Measurements from ENCODE around the gene DNHD1. TPM values are rescaled to one million over a fixed set of nuclear protein-coding genes. Genes with fewer than 3 reads are reported as not detected.

Gene DNHD1
- total and polyA plus RNA-seq, 9 of the 15 experiments (the other 6 are each of a cell fraction or from before 2014, with no cell fraction given) = 0.82 to 9.7 (median 3.8) TPM

- TF ChIP-seq RBBP5 (IDR thresholded peaks at IDR 0.05; ENCODE audit: borderline replicate concordance, insufficient read depth, low read length, poor library complexity, severe bottlenecking) = no peak
- TF ChIP-seq RCOR1 (IDR thresholded peaks at IDR 0.05; ENCODE audit: borderline replicate concordance in 1 of 2, low read depth in 2 of 2, low read length in 2 of 2) = peak in 1 of 2 experiments; percentile 70; a peak in 1 of 4 replicates
- TF ChIP-seq ZSCAN32 (CRISPR knock-in tag; IDR thresholded peaks at IDR 0.05) = no peak
- no peak for TF ChIP-seq SOX6 (IDR thresholded peaks at IDR 0.05)
- no peak for TF ChIP-seq ARID3B (CRISPR knock-in tag; IDR thresholded peaks at IDR 0.05; ENCODE audit: borderline replicate concordance)
- TF ChIP-seq ZNF431 (CRISPR knock-in tag; IDR thresholded peaks at IDR 0.05) = no peak
- TF ChIP-seq TAF15 (IDR thresholded peaks at IDR 0.05; ENCODE audit: low read depth, low read length) = no peak
- TF ChIP-seq ZNF311 (CRISPR knock-in tag; IDR thresholded peaks at IDR 0.05) = no peak
- no peak for TF ChIP-seq SFPQ (IDR thresholded peaks at IDR 0.05; ENCODE audit: low read depth, low read length)
- TF ChIP-seq FOXP4 (CRISPR knock-in tag; IDR thresholded peaks at IDR 0.05; ENCODE audit: borderline replicate concordance) = no peak
- no peak for TF ChIP-seq SRSF1 (IDR thresholded peaks at IDR 0.05; ENCODE audit: low read depth, low read length)
- peak; percentile 40; the same call in 1 of the 2 replicates for TF ChIP-seq POLR2G (IDR thresholded peaks at IDR 0.05; ENCODE audit: low read depth, low read length)
- TF ChIP-seq DACH1 (IDR thresholded peaks at IDR 0.05; ENCODE audit: partially characterized antibody) = no peak
- no peak for TF ChIP-seq PCBP1 (IDR thresholded peaks at IDR 0.05; ENCODE audit: low read depth, low read length, poor library complexity, severe bottlenecking)
- TF ChIP-seq ZNF316 (IDR thresholded peaks at IDR 0.05) = no peak
- TF ChIP-seq ZNF280A (IDR thresholded peaks at IDR 0.05; ENCODE audit: low read depth, partially characterized antibody) = no peak
- TF ChIP-seq TCF15 (CRISPR knock-in tag; IDR thresholded peaks at IDR 0.05) = no peak
- TF ChIP-seq EGR1 (conservative IDR thresholded peaks at IDR 0.05) = no peak
- TF ChIP-seq HNRNPUL1 (IDR thresholded peaks at IDR 0.05; ENCODE audit: low read length) = no peak
- TF ChIP-seq ZNF707 (CRISPR knock-in tag; conservative IDR thresholded peaks at IDR 0.05) = no peak
These were observed 122.1 kb downstream of the DNHD1 start, which contains the start of gene TPP1 (continued) for GRCh38 chr11:6619004-6619745.
